Mesothelial cell of epicardium (in vitro differentiated cells): ENCODE data around the gene PLAGL2. TPM values are rescaled to one million over a fixed set of nuclear protein-coding genes. Genes with fewer than 3 reads are reported as not detected.

Experiments
- DNase-seq, 2 experiments: peaks; one replicate each; pipeline ENCODE4 v3.0.0; 2021; ENCODE audit warnings: low spot score in 2 of 2; ENCODE audit not compliant: unreplicated experiment in 2 of 2
- H3K27ac Mint-ChIP-seq: 2 replicates; pipeline ENCODE4 v1.8.0; 2021; ENCODE audit warnings: mixed read lengths
- H3K27me3 Mint-ChIP-seq: 2 replicates; pipeline ENCODE4 v1.8.0; 2021; ENCODE audit warnings: low read depth, mixed read lengths
- H3K36me3 Mint-ChIP-seq: 2 replicates; pipeline ENCODE4 v1.8.0; 2021; ENCODE audit warnings: mixed read lengths
- H3K4me1 Mint-ChIP-seq: 2 replicates; pipeline ENCODE4 v1.8.0; 2021; ENCODE audit warnings: mixed read lengths
- H3K4me3 Mint-ChIP-seq: 2 replicates; pipeline ENCODE4 v1.8.0; 2021; ENCODE audit warnings: mild to moderate bottlenecking, moderate library complexity, mixed read lengths
- H3K9me3 Mint-ChIP-seq: 2 replicates; pipeline ENCODE4 v1.8.0; 2021; ENCODE audit warnings: mixed read lengths
- CTCF ChIP-seq: fragments of 200-600 bp; sonication (generic); IDR thresholded peaks from one replicate; pipeline ENCODE4 v1.5.0; 2021; ENCODE audit warnings: antibody characterized with exemption; ENCODE audit not compliant: unreplicated experiment
- total RNA-seq: library from RNA; stranded (reverse); gene quantifications from 3 replicates; pipeline ENCODE4 v1.2.1, GENCODE V29; 2021

The PLAGL2 gene
- total RNA-seq, 1 donor from 2014 or later = 37.8 TPM

- Mint-ChIP-seq H3K27ac (no peak overlapping the region), H3K9me3 (no peaks in the 10 kb centered on the region), H3K27me3 (no peaks in the 10 kb centered on the region), H3K4me1 (peaks cover 6% of the 10 kb centered on the region), H3K36me3 (no peaks in the 10 kb centered on the region), H3K4me3 (no peak overlapping the region)
- TF ChIP-seq CTCF = no peak
- DNase-seq = no peak
These were observed 37.4 kb upstream of the PLAGL2 start for GRCh38 chr20:32244959-32245358.

- Mint-ChIP-seq H3K27ac (no peak overlapping the region), H3K27me3 (no peaks in the 10 kb centered on the region), H3K4me3 (no peak overlapping the region), H3K36me3 (no peaks in the 10 kb centered on the region), H3K9me3 (no peaks in the 10 kb centered on the region), H3K4me1 (peaks cover 8% of the 10 kb centered on the region)
- no peak for TF ChIP-seq CTCF
- no peak for DNase-seq
These were observed 36.7 kb upstream of the PLAGL2 start for GRCh38 chr20:32244150-32244823.

GRCh38 chr20:32241807-32242206 is 34.3 kb upstream of the PLAGL2 start:
- DNase-seq = no peak
- no peaks in the 10 kb centered on the region for H3K27me3 Mint-ChIP-seq
- H3K36me3 Mint-ChIP-seq = peaks cover 3% of the 10 kb centered on the region
- no peak overlapping the region for H3K4me3 Mint-ChIP-seq
- no peak for TF ChIP-seq CTCF
- no peak overlapping the region for H3K27ac Mint-ChIP-seq
- no peaks in the 10 kb centered on the region for H3K9me3 Mint-ChIP-seq
- H3K4me1 Mint-ChIP-seq = peaks cover 8% of the 10 kb centered on the region

DNA sequence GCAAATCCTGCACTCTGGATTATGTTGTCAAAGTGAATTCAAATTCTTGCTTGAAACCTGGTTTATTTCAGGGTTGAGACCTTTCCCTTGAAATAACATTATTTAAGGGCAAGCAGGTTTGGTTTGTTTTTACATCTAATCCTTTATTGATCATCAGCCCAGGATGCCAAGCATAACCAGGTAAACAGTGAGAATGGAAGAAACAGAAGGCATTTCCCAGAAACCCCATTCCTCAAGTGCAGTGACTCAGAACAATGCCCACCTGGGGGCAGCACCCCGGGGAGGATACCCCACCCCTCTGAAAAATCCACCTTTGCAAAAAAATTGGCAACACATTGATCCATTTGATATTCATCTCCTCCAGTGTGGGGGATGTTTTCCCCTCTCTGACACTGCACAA is 32.7 kb upstream of the PLAGL2 start:
- TF ChIP-seq CTCF = no peak
- Mint-ChIP-seq H3K9me3 (no peaks in the 10 kb centered on the region), H3K36me3 (peaks cover 9% of the 10 kb centered on the region), H3K4me1 (peaks cover 12% of the 10 kb centered on the region), H3K27me3 (no peaks in the 10 kb centered on the region), H3K27ac (no peak overlapping the region), H3K4me3 (no peak overlapping the region)
- no peak for DNase-seq

DNA sequence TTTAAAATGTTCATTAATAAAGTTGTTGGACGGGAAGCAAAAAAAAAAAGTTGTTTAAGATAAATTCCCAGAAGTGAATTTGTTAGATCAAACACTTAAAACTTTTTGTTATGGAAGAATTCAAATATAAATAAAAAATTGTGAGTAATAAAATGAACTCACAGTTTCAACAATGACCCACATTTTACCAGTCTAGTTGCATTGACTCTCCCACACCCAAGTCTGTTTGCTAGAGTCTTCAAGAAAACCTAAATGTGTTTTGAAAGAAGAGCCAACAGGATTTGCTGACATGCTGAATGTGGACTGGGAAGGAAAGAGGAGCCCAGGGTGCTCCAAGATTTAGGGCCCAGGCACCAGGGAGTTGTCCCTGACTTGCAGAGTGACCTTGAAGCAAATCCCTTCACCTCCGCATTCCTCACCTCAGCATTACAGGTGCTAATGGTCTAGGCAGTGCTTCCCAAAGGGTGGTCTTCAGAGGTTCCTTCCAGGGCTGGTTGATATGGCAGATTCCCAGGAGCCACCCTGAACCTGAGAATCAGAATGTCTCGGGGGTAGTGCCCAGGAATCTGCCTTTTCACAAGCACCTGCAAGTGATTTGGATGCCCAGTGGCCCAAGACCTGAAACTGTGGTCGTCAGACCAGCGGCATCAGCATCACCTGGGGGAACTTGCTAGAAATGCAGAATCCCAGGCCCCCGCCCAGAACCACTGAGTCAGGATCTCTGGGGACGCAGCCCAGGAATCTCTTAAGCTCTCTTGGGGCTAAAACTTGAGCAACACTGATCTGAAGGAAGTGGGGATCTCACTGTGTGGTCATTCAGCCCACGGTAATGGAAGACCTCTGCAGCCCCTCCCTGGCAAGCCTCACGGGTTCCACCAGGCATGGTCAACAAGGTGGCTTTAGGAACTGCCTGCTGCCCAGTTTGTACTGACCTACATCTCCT is 31.2 kb upstream of the PLAGL2 start:
- Mint-ChIP-seq H3K36me3 (peaks cover 16% of the 10 kb centered on the region), H3K27me3 (no peaks in the 10 kb centered on the region), H3K27ac (no peak overlapping the region), H3K4me1 (peaks cover 12% of the 10 kb centered on the region), H3K4me3 (no peak overlapping the region), H3K9me3 (no peaks in the 10 kb centered on the region)
- DNase-seq = no peak
- TF ChIP-seq CTCF = no peak
